ENCODE measurements around the gene SMYD1.

GRCh38 chr2:88139203-88139702, 71.6 kb downstream of the SMYD1 start:
- TF ChIP-seq CTCF (IDR thresholded peaks at IDR 0.05; ENCODE audit: extremely low read depth in 1 of 2, insufficient read depth in 1 of 2, low read depth in 1 of 2, low read length in 2 of 2) (no peak), POLR2A (IDR thresholded peaks at IDR 0.05; ENCODE audit: low read depth, low read length) (no peak), POLR2AphosphoS5 (IDR thresholded peaks at IDR 0.05; ENCODE audit: insufficient read depth, low read depth, low read length) (no peak), MAX (IDR thresholded peaks at IDR 0.05; ENCODE audit: insufficient read depth, insufficient read length) (no peak)
